GM03348 (cell line): ENCODE results near the gene CEACAM19.
A peak's percentile ranks its signal among the peaks of the same experiment; 100 is the strongest.

ENCODE experiments used
- DNase-seq: peaks from one replicate; pipeline ENCODE4 v3.0.0; 2012; ENCODE audit warnings: low spot score

Gene CEACAM19

DNA sequence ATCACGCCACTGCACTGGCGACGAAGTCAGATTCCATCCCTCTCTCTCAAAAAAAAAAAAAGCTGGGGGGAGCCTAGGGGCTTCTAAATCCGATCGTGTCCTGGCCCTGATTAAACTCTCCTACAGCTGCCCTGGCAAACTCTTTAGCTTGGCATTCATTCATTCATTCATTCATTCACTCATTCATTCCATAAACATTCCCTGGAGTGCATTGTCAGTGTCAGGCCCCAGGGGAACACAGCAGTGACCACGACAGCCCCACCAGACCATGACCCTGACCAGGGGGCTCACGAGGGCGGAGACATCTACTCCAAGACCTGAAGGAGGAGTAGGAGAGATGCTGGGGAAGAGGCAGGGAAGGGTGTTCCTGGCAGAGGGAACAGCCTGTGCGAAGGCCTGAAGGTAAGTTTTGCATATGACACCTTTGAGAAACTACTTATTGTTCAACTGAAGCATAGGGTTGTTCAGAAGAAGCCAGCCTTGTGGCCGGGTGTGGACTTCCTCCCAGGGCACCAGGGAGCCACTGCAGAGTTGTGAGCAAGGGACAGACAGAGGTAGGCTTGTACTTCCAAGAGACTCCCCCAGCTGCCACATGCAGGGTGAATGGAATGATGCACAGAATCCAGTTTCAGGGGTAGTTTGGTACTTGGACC, 52.1 kb downstream of the CEACAM19 start:
- no peak for DNase-seq

DNA sequence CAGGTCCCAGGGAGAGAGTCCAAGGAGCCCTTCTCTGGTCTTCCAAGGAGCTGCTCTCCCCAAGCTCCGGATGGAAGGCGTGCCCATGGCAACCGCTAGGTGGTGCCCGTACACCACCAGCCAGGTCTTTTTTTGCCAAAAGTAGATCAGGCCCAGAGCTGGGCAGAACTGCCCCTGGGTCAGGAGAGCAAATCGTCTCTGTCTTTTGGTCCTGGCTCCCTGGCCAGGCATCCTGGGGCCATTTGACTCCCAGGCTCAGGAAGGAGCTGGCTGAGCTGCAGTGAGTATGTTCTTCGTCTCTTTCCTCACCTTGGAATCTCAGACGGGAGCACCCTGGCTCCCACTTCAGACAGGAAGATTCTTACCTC, 52.7 kb downstream of the CEACAM19 start:
- DNase-seq, result peak; percentile 92

DNA sequence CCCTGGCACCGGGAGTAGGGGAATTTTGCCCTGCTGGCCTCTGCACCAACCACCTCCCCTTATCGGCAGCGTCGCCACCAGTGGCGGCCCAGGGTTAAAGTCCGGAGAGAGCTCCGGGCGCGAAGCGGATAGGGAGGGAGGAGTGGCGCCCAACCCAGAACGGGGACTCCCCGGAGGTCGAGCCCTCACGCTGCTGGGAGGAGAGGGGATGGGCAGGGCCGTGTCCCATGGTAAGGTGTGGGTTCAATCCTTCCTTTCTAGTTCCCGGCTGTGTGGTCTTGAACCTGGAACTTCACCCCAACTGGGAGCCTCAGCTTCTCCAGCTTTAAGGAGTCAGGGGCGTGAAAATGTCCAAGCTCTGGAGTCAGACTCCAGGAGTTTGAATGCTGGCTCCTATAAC, 54.0 kb downstream of the CEACAM19 start:
- DNase-seq, result no peak

DNA sequence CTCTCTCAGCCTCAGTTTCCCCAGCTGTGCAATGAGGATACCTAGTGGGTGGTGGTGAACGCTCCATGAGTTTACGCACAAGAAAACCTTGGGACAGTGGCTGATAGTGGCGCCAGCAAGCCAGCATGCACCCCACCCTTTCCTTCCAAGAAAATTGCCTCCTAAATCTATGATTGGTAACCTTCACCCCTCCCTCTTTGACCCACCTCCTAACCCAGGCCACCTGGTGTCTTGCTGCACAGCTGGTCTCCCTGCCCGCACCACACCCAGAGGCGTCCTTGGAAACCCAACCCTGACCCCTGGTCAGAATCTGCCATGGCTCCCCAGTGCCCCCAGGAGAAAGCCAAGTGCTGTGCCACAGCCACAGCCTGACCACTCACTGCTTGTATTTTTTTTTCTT, 54.4 kb downstream of the CEACAM19 start:
- no peak for DNase-seq

DNA sequence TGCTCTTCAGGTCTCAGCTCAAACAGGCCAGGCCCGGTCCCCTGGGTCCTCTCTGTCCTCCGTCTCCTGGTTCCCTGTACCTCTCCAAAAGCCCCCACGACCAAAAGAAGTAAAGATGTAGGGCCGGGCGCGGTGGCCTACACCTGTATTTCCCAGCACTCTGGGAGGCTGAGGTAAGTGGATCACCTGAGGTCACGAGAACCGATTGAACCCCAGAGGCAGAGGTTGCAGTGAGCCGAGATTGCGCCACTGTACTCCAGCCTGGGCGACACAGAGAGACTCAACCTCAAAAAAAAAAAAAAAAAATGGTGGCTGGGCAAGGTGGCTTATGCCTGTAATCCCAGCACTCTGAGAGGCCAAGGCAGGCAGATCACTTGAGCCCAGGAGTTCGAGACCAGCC, 55.2 kb downstream of the CEACAM19 start:
- no peak for DNase-seq

DNA sequence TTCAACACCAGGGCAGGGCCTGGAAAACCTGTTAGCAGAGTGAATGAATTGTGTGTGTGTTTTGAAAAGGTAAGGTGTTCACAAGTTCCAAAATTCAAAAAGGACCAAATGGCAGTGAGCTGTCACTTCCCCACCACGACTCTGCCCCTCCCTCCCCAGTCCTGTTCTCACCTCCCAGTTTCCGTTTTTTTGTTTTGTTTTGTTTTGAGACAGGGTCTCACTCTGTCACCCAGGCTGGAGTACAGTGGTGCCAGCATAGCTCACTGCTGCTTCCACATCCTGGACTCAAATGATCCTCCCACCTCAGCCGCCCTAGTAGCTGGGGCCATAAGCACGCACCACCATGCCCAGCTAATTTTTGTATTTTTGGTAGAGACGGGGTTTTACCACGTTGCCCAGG, 56.9 kb downstream of the CEACAM19 start:
- no peak for DNase-seq

DNA sequence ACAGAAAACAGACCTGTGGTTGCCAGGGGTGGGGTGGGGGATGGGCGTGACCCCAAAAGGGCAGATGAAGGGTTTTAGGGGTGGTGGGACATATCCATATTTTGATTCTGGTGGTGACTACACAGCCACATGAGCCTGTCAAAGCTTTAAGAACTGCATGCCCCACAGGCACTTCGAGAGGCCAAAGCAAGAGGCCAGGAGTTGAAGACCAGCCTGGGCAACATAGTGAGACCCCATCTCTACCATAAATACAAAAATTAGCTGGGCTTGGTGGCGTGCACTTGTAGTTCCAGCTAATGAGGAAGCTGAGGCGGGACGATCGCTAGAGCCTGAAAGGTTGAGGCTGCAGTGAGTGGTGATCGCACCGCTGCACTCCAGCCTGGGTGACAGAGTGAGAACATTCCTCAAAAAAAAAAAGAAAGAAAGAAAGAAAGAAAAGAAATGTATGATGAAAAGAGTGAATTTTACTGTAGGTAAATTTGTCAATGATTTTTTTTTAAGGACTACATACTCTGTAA, 58.3 kb downstream of the CEACAM19 start:
- no peak for DNase-seq

DNA sequence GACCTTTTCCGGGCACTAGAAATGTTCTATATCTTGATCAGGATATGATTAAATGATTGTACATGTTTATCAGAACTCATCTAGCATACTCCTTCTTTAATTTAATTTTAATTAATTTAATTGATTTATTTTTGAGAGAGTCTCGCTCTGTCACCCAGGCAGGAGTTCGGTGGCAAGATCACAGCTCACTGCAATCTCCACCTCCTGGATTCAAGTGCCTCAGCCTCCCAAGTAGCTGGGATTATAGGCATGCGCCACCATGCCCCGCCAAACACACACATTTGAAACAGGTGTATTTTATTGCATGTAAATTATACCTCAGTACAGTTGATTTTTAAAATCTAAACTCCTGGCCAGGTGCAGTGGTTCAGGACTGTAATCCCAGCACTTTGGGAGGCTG, 59.8 kb downstream of the CEACAM19 start:
- DNase-seq, result no peak

DNA sequence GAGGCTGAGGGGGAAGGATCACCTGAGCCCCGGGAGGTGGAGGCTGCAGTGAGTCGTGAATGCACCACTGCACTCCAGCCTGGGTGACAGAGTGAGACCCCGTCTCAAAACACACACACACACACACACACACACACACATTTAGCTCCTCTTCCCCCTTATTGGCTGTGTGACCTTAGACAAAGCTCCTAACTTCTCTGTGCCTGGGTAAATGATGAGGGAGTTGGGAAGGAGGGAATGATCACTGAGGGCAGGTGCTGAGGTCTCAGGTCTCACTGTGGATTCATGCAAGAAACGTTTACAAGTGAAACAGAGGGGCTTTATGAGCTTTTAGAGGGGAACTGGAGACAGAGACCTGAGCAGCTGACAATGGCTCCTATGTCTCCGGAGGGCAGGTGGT, 60.3 kb downstream of the CEACAM19 start:
- DNase-seq, result no peak

DNA sequence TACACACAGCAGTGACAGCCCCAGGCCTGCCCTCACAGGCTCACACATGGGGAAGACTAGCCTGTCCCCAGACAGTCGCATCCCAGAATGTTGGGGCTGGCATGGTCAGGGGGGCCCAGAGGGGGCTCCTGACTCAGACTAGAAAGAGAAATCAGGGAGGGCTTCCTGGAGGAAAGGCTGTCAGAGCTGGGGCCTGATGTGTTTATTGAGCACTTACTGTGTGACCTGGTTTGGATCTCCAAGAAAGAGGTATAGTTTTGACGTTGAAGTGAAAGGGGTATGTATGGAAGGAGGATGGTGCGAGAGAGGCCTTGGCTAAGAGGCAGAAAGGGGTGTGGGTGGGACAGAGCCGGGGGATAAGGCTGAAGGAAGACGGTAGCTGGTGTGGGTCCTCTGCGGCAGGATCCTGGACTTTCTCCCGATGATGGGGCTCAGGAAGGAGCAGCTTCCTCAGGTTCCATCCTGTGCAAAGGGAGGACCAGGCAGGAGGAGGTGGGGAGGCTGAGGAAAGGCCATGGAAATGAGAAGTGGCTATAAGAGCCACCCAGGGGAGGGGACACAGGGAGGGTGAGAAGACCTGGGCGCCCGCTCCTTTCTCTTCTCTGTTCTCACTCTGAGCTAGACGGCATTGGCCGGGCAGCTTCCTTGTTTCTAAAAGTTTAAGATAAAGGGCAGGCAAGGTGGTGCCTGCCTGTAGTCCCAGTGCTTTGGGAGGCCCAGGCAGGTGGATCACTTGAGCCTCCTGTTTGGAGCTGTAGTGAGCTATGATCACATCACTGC, 61.1 kb downstream of the CEACAM19 start:
- DNase-seq, result no peak
